ENCODE results near the gene RIPOR3. TPM values are rescaled to one million over a fixed set of nuclear protein-coding genes. Genes with fewer than 3 reads are reported as not detected.

Gene RIPOR3
- total and polyA plus RNA-seq, 9 of the 15 experiments (the other 6 are each of a cell fraction or from before 2014, with no cell fraction given) = 3.3 to 62.7 (median 21.4) TPM

DNA sequence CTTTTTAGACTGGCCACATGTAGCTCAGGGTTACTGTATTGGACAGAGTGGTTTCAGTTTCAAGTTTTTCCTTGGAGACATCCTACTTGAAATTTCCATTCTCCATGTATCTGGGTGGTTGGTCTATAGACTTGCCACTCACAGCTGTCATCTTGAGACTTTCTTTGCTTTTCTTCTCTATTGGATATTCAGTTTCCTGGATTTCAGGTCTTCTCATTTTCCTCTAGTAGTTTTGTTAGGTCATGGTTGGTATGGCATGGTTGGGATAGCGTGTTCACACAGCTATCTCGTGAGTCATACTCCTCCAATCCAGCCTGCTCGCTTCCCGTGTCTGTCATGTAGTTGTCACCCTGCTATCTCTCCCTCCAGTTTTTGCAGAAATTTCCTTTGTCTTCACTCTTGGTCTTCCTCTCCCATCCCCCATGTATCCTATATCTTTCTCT is 132.8 kb downstream of the RIPOR3 start (continued):
- TF ChIP-seq ZBTB43 (CRISPR knock-in tag; IDR thresholded peaks at IDR 0.05) = no peak
- TF ChIP-seq, protein P1, sequence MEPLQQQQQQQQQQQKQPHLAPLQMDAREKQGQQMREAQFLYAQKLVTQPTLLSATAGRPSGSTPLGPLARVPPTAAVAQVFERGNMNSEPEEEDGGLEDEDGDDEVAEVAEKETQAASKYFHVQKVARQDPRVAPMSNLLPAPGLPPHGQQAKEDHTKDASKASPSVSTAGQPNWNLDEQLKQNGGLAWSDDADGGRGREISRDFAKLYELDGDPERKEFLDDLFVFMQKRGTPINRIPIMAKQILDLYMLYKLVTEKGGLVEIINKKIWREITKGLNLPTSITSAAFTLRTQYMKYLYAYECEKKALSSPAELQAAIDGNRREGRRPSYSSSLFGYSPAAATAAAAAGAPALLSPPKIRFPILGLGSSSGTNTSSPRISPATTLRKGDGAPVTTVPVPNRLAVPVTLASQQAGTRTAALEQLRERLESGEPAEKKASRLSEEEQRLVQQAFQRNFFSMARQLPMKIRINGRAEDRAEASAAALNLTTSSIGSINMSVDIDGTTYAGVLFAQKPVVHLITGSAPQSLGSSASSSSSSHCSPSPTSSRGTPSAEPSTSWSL (CRISPR knock-in tag; IDR thresholded peaks at IDR 0.05; ENCODE audit: borderline replicate concordance) = no peak
- no peak for TF ChIP-seq ZNF561 (CRISPR knock-in tag; conservative IDR thresholded peaks at IDR 0.05)
- peak; percentile 11; the same call in 1 of the 2 replicates for TF ChIP-seq BCOR (IDR thresholded peaks at IDR 0.05)
- no peak for TF ChIP-seq ZKSCAN8 (CRISPR knock-in tag; IDR thresholded peaks at IDR 0.05)
- no peak; the same call in 1 of the 2 replicates for TF ChIP-seq NCOA1 (IDR thresholded peaks at IDR 0.05; ENCODE audit: low read depth)
- no peak for TF ChIP-seq ZNF280A (IDR thresholded peaks at IDR 0.05; ENCODE audit: low read depth, partially characterized antibody)
- TF ChIP-seq ZNF395 (CRISPR knock-in tag; IDR thresholded peaks at IDR 0.05) = no peak
- TF ChIP-seq PKNOX1 (IDR thresholded peaks at IDR 0.05) = peak; percentile 94
- TF ChIP-seq, protein P2, sequence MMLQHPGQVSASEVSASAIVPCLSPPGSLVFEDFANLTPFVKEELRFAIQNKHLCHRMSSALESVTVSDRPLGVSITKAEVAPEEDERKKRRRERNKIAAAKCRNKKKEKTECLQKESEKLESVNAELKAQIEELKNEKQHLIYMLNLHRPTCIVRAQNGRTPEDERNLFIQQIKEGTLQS (IDR thresholded peaks at IDR 0.05) = peak; percentile 93
- TF ChIP-seq, protein P2 (CRISPR knock-in tag; conservative IDR thresholded peaks at IDR 0.05) = no peak; the same call in 1 of the 2 replicates
- peak; percentile 53 for TF ChIP-seq C11orf30 (IDR thresholded peaks at IDR 0.05; ENCODE audit: low read depth)
- no peak for TF ChIP-seq CCAR2 (IDR thresholded peaks at IDR 0.05; ENCODE audit: low read depth, low read length)
- TF ChIP-seq ARNT (IDR thresholded peaks at IDR 0.05) = 0 out of 4 replicates have a peak, but pooled peaks of 1 of the 2 experiments have one; percentile 27
- TF ChIP-seq HDAC6 (IDR thresholded peaks at IDR 0.05; ENCODE audit: low read depth, low read length) = no peak
- no peak for TF ChIP-seq SETDB1 (IDR thresholded peaks at IDR 0.05; ENCODE audit: low read length)
- peak; percentile 62; the same call in 1 of the 2 replicates for TF ChIP-seq MTA1 (IDR thresholded peaks at IDR 0.05; ENCODE audit: borderline replicate concordance)
- TF ChIP-seq HDAC8 (tag; IDR thresholded peaks at IDR 0.05) = no peak
- no peak for TF ChIP-seq ETV6 (IDR thresholded peaks at IDR 0.05; ENCODE audit: borderline replicate concordance in 1 of 2, low read depth in 2 of 2, low read length in 1 of 2)
- TF ChIP-seq ETV6 (CRISPR knock-in tag; IDR thresholded peaks at IDR 0.05; ENCODE audit: borderline replicate concordance) = no peak
- TF ChIP-seq RFX5 (IDR thresholded peaks at IDR 0.05; ENCODE audit: low read depth, low read length) = no peak
- no peak for TF ChIP-seq TCF7L2 (IDR thresholded peaks at IDR 0.05; ENCODE audit: low read depth, low read length)

Data from K562 (cell line).